ENCODE data around the gene DSCAML1. TPM values are rescaled to one million over a fixed set of nuclear protein-coding genes. Genes with fewer than 3 reads are reported as not detected.

Gene DSCAML1
- total RNA-seq, 1 donor from 2014 or later: 8.0 TPM

DNA sequence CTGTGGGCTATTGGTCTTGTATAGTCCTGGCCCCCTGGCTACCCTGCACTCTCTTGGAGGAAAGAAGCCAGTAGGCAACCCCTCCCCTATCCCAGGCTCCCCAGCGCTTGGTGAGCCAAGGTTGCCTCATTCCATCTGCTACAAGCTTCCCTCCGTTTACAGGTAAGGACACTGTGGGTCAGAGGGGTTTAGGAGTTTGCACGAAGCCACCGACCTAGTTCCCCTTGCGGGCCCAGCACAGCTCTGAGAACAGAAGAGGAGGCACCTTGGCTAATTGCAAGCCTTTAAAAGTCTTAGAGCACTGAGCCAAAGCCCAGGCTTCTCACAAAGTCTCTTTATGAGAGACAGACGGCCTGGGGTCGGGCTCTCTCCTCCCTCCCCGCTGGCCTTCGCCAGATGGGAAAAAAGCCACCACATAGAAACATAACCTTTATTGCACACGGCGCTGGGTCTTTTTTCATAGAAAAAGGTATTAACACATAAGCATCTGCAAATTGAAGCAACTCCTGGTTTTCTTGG, 369.6 kb downstream of the DSCAML1 start:
- DNase-seq (ENCODE audit: low spot score): no peak

DNA sequence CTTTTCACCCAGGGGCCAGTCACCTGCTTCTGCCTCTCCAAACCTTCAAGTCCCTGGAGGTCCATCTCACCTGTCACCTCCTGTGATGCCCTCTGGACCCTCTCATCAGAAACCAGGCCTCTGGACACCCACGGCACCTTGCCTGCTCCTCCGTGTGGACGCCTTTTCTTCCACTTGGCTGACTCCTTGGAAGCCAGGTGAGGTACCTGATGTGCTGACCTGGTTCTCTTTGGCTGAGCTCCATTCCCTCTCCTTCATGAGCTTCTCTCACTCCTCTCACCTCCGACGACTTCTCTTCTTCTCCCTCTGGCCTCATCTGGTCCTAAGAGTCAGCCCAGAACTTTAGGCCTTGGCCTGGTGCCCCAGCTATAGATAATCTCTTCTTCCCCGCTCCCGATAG, 370.1 kb downstream of the DSCAML1 start:
- no peak for DNase-seq (ENCODE audit: low spot score)

DNA sequence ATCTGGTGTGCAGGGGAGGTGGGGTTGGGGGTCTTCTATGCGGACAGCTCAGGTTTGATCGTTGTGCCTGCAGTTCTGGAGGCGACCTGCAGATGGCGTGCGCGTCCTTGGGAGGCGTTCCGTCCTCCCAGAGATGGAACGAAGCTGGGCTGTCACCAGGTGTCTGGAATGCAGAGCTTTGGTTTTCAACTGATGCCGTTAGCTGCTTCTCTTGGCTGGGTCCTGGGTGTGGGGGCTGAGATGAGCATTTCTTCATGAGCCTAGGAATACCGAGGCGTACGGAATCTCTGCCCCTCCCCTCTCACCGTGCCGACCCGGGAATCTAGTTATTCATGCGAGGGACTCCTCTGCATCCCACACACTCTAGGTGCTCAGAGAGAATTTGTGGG, 370.7 kb downstream of the DSCAML1 start:
- DNase-seq (ENCODE audit: low spot score): peak; percentile 60

GRCh38 chr11:117425679-117426296, 371.2 kb downstream of the DSCAML1 start:
- no peak for DNase-seq (ENCODE audit: low spot score)

DNA sequence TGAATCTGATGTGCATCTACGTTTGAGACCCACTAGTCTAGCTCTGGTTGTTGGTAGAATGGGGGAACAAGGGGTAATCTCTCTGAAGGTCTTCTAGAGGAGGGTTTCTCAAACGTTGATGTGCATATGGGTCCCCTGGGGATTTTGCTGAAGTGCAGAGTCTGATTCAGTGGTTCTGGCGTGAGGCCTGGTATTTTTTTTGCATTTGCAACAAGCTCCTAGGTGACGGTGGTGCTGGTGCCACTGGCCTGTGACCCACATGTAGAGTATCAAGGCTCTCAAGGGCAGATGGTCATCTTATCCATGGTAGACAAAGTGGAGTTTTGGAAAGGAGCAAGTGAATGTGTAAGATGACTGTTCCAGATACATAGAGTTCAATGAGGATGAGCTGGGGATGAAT, 372.2 kb downstream of the DSCAML1 start:
- DNase-seq (ENCODE audit: low spot score): no peak

DNA sequence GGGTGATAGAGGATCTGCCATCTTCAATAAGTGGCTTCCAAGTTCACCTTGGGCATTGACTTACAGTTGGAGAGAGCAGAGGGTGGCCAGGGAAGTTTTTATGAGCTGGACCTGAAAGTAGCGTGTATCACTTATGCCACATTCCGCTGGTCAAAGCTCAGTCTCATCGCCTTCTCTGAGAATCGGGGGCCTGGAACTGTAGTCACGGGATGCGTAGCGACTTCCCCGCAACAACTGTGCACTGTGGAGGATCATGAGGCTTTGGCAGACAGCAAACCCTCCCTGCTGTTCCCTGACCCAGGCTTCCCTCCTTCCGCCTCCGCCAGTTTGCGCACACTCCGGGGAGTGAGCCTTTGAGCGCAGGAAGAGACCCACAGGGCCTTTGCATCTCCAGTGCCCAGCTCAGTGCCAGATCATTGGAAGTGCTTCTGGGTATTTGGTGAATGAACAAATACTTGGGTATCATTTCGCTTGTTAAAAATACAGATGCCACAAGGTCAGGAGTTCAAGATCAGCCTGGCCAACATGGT, 373.9 kb downstream of the DSCAML1 start:
- no peak for DNase-seq (ENCODE audit: low spot score)

- no peak for DNase-seq (ENCODE audit: low spot score)
These were observed 375.5 kb downstream of the DSCAML1 start for GRCh38 chr11:117421476-117421875.

DNA sequence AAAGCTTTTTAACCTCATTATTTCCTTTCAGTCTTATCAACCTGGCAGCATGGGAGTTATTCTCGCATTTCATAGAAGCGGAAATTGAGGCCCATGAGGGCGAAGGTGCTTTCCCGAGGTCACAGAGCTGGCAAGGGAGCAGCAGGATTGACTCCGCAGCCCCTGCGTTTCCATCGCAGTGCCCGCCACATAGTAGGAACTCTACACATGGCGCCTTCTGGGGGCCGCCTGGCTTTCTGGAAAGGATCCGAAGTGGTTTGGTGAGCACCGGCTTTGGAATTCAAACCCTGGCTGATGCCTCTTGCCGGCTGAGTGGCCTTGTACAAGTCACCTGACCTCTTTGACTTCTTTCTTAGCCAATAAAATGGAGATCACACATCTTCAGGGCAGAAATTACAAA, 376.0 kb downstream of the DSCAML1 start:
- DNase-seq (ENCODE audit: low spot score): no peak

DNA sequence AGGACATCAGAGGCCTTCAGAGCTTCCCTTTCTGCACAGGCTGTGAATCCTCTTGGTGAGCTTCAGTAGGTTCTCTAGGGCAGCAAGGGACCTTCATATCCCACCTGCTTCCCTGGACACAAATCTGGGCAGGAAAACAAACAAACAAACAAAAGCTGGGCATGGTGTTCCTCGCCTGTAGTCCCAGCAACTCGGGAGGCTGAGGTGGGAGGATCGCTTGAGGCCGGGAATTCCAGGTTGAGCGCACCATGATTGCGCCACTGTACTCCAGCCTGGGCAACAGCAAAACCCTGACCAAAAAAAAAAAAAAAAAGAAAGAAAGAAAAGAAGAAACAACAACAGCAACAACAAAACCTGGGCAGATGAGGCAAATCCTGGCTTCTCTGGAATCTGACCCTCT, 376.4 kb downstream of the DSCAML1 start:
- no peak for DNase-seq (ENCODE audit: low spot score)

DNA sequence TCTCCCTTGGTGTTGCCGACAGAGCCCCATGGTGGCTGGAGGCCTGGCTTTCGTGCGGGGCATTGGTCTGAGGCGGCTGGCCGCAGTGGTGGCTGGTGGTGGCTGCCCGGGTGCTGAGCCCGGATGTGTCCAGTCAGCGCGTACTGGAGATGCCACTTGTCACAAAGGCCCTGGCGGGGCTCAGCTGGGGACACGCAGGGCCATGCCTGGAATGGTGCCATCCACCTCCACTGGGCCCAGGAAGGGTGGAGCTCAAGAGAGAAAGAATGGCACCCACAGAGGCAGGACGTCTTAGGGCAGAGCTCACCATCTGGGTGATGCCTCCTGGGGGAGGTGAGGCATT, 376.9 kb downstream of the DSCAML1 start:
- DNase-seq (ENCODE audit: low spot score): no peak

DNA sequence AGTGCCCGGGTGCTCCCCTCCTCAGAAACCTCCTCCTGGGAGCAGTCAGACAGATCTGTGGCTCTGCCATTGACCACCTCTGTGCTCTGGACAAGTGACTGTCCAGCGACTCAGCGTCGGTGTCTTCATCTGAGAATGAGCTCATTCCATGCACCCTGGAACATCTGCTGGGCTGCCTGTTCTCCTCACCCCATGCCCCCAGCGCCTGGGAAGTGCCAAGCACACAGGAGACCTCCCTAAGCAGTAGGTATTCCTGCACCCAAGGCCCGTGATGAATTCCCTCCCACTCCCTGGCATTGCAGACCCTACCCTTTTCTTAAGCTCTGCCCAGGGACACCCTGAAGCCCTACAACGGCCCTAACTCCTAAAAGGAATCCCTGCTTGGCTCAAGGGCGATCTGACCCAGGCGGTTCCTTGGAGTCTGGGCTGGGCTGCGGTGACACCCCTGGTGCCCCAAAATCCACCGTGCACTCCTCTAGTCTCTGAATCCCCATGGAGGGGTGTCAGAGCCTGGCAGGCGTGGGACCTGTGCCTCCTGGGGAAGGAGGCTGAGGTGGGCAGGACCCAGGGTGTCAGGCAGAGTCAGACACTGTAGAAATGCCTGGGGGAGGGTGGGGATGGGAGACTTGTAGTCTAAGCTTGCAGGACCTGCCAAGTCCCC, 377.4 kb downstream of the DSCAML1 start:
- no peak for DNase-seq (ENCODE audit: low spot score)

- DNase-seq (ENCODE audit: low spot score): no peak
These were observed 378.1 kb downstream of the DSCAML1 start for GRCh38 chr11:117418737-117419481.

DNA sequence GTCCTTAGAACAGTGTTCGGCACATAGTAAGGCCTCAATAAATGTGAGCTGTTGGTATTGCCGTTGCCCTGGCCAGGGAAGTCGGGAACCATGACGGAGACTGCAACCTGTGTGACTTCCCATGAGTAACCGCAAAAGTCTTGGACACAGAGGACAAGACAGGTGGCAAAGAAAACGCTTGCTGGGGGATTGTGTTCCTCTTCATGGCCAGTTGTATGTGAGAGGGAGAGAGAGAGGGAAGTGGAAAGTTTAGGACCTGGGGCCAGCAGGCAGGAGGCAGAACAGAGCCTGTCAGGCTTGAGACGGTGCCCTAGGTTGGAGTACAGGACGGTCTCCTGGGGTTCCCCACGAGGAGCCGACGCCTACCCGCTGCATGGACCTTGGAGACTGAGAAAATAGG, 379.2 kb downstream of the DSCAML1 start:
- DNase-seq (ENCODE audit: low spot score): no peak

- DNase-seq (ENCODE audit: low spot score): no peak
These were observed 379.7 kb downstream of the DSCAML1 start for GRCh38 chr11:117417342-117417741.

DNA sequence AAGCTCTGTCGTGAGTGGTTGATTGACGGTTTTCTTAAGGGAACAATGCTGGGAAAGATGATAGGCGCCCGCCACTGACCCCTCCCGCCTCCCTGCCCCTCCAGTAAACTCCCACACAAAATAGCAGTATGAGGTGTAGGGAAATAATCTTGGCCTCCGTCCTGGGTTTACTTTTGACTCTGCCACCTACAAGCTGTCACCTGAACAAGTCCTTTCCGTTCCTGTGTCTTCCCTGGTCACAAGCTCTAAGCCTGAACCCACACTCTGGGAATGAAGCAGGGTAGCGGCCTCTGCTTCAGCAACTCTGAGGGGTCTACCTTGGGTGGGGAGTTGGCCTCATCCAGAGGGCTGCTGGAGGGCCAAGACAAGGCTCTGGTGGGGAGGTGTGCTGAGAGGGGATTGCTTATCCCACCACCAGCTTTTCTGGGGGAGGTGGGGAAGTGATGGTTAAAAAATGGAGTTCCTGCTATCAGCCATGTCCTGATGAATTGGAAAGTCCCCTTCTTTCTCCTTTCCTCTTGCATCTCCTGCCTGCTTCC, 381.6 kb downstream of the DSCAML1 start:
- DNase-seq (ENCODE audit: low spot score): no peak

- no peak for DNase-seq (ENCODE audit: low spot score)
These were observed 382.3 kb downstream of the DSCAML1 start for GRCh38 chr11:117414724-117415123.

DNA sequence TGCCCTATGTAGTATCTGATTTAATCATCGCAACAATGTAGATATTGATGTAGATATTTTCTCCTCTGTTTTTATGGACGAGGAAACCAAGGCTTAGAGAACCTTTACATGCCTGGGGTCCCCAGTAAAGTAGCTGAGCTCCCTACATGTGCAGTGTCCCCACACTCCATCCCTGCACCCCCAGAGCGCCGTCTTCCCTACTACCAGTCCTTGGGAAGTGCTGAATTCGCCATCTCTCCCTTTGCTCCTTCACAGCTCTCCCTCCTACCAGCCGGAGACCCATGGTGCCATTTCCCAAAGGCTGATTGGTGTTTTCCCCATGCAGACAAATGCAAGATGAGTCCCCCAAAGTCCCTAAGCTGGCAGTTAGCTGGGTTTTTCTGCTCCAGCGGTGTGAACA, 383.4 kb downstream of the DSCAML1 start:
- DNase-seq (ENCODE audit: low spot score): no peak

- no peak for DNase-seq (ENCODE audit: low spot score)
These were observed 384.3 kb downstream of the DSCAML1 start for GRCh38 chr11:117412653-117413275.

DNA sequence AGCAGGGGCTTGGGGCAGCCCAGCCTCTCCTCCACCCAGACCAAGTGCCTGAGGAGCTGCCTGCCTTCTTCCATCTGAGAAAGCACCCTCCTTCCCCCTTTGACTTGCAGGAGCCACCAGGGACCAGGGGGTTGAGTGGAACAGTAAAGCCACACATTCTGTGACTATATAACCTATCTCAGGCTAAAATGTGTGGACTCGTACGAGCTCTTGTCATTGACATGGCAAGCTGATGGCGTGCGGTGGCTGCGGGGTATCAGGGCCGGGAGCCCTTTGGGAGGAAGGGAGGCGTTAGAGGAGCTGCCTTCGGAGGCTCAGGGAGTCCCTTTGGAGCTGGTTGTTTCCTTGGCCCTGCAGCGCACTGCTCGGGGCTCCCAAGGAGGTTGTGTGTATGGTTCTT, 384.8 kb downstream of the DSCAML1 start:
- no peak for DNase-seq (ENCODE audit: low spot score)

GRCh38 chr11:117411736-117412135, 385.3 kb downstream of the DSCAML1 start:
- no peak for DNase-seq (ENCODE audit: low spot score)

- DNase-seq (ENCODE audit: low spot score): no peak
These were observed 385.9 kb downstream of the DSCAML1 start for GRCh38 chr11:117410861-117411710.
